HepG2 (cell line): ENCODE results near the gene LILRB3. TPM values are rescaled to one million over a fixed set of nuclear protein-coding genes. Genes with fewer than 3 reads are reported as not detected.

Experiments
- ATAC-seq: fragments of 200-7000 bp; cut with Tn5 transposase; 3 replicates; pipeline ENCODE4 v1.9.1; 2020; ENCODE audit warnings: mild to moderate bottlenecking, moderate library complexity
- BruUV-seq: library from RNA; stranded (reverse); fragments of 400-500 nt; replicated peaks from 2 replicates; lab custom pipeline; 2021; lab: Mats Ljungman, UMichigan
- CTCF ChIA-PET: fragments of 300-600 bp; formaldehyde crosslinking; extraction: SDS; loops from one replicate; lab custom pipeline; 2021; ENCODE audit warnings: low total read pairs, inconsistent platforms, low intra/inter-chr PET ratio; lab: Yijun Ruan, JAX
- POLR2A ChIA-PET: fragments of 350-600 bp; sonication (Branson Sonifier 250); formaldehyde crosslinking; loops from one replicate; lab custom pipeline; 2020; ENCODE audit warnings: antibody characterized with exemption, inconsistent platforms; lab: Yijun Ruan, JAX
- DNase-seq: peaks from one replicate; pipeline ENCODE4 v3.0.0-alpha.2; 2015; ENCODE audit warnings: low spot score
- FAIRE-seq: peaks from 3 replicates; lab custom pipeline; 2011; peaks lifted over from hg19 to GRCh38; lab: Jason Lieb, UNC
- H2AFZ ChIP-seq: one replicate; pipeline ENCODE4 v1.6.1; 2011; ENCODE audit warnings: low read length, inconsistent platforms
- H3K27ac ChIP-seq: fragments of 300-600 bp; 3 replicates; pipeline ENCODE4 v1.8.0; 2011; ENCODE audit warnings: mixed run types, mild to moderate bottlenecking, mixed read lengths, low read length, inconsistent platforms; ENCODE audit not compliant: insufficient read depth; ENCODE audit errors: extremely low read length
- H3K27me3 ChIP-seq, 2 experiments: fragments of 200-600 bp in 1 of 2; 2 replicates in 1 of 2; 3 replicates in 1 of 2; pipeline versions ENCODE4 v1.6.0 to v1.8.0; 2011; ENCODE audit warnings: low read length in 2 of 2, mild to moderate bottlenecking in 2 of 2, moderate library complexity in 2 of 2, inconsistent platforms in 1 of 2; ENCODE audit not compliant: insufficient read depth in 2 of 2, control insufficient read depth in 1 of 2
- H3K36me3 ChIP-seq, 2 experiments: fragments of 200-600 bp in 1 of 2; replicated peaks in 1 of 2; 2 replicates in 1 of 2; 3 replicates in 1 of 2; pipeline versions ENCODE4 v1.5.1 to v1.8.0; 2011; ENCODE audit warnings: low read length in 2 of 2, inconsistent platforms in 1 of 2; ENCODE audit not compliant: insufficient read depth in 2 of 2, control insufficient read depth in 1 of 2
- H3K4me1 ChIP-seq: 2 replicates; pipeline ENCODE4 v1.5.1; 2012; ENCODE audit warnings: low read length, inconsistent platforms; ENCODE audit not compliant: insufficient read depth
- H3K4me2 ChIP-seq: 2 replicates; pipeline ENCODE4 v1.6.0; 2011; ENCODE audit warnings: low read depth, low read length, inconsistent platforms
- H3K4me3 ChIP-seq, 3 experiments: fragments of 200-600 bp in 1 of 3; sonication (generic), shearing (Covaris generic) in 1 of 3; replicated peaks in 1 of 3; 2 replicates each; pipeline ENCODE4 v1.5.1; 2011 to 2016; ENCODE audit warnings: low read length in 3 of 3, inconsistent platforms in 2 of 3, low read depth in 2 of 3, mild to moderate bottlenecking in 2 of 3, control low read depth in 1 of 3, mixed read lengths in 1 of 3; ENCODE audit not compliant: insufficient read depth in 1 of 3
- H3K79me2 ChIP-seq: one replicate; pipeline ENCODE4 v1.6.1; 2011; ENCODE audit warnings: low read length, inconsistent platforms; ENCODE audit not compliant: insufficient read depth
- H3K9ac ChIP-seq: 2 replicates; pipeline ENCODE4 v1.6.0; 2011; ENCODE audit warnings: mild to moderate bottlenecking, low read depth, low read length, inconsistent platforms; ENCODE audit not compliant: insufficient read depth
- H3K9me3 ChIP-seq: 2 replicates; pipeline ENCODE4 v1.5.1; 2012; ENCODE audit warnings: mild to moderate bottlenecking, low read length
- H4K20me1 ChIP-seq: 2 replicates; pipeline ENCODE4 v1.6.0; 2011; ENCODE audit warnings: inconsistent platforms, mild to moderate bottlenecking, low read length, moderate library complexity; ENCODE audit not compliant: insufficient read depth
- DBP ChIP-seq: sonication (generic); formaldehyde crosslinking; IDR thresholded peaks from 2 replicates; pipeline ENCODE4 v1.4.0; 2020; ENCODE audit warnings: missing genetic modification reagents; ENCODE audit errors: not compliant biosample characterization
- GMEB1 ChIP-seq: sonication (generic); formaldehyde crosslinking; IDR thresholded peaks from 2 replicates; pipeline ENCODE4 v1.5.1; 2020; ENCODE audit warnings: missing genetic modification reagents, mild to moderate bottlenecking, borderline replicate concordance
- HIC2 ChIP-seq: sonication (generic); formaldehyde crosslinking; IDR thresholded peaks from 2 replicates; pipeline ENCODE4 v1.9.0; 2022; ENCODE audit warnings: low read depth, missing genetic modification reagents
- MLXIP ChIP-seq: sonication (generic); formaldehyde crosslinking; IDR thresholded peaks from 2 replicates; pipeline ENCODE4 v1.9.0; 2021; ENCODE audit warnings: missing genetic modification reagents, borderline replicate concordance
- NONO ChIP-seq, 2 experiments: fragments of 450-650 bp in 1 of 2; sonication (generic) in 1 of 2; formaldehyde crosslinking in 1 of 2; IDR thresholded peaks in 1 of 2; conservative IDR thresholded peaks in 1 of 2; 2 replicates each; pipeline versions ENCODE4 v1.6.1 to v1.8.0; 2017 to 2022; ENCODE audit warnings: mild to moderate bottlenecking in 1 of 2, missing genetic modification reagents in 1 of 2, moderate library complexity in 1 of 2
- RBM39 ChIP-seq: fragments of 200-400 bp; formaldehyde crosslinking; IDR thresholded peaks from one replicate; pipeline ENCODE4 v1.6.1; 2018; ENCODE audit warnings: antibody characterized with exemption, mild to moderate bottlenecking, low read depth, low read length; ENCODE audit not compliant: poor library complexity, severe bottlenecking
- SSRP1 ChIP-seq: IDR thresholded peaks from 2 replicates; pipeline ENCODE4 v1.6.1; 2016; ENCODE audit warnings: control low read depth
- TERF1 ChIP-seq: sonication (generic); formaldehyde crosslinking; IDR thresholded peaks from 2 replicates; pipeline ENCODE4 v1.8.0; 2022; ENCODE audit warnings: mild to moderate bottlenecking, missing genetic modification reagents, moderate library complexity
- ZNF20 ChIP-seq: sonication (generic); formaldehyde crosslinking; IDR thresholded peaks from 2 replicates; pipeline ENCODE4 v1.4.0; 2020; ENCODE audit warnings: mild to moderate bottlenecking, moderate library complexity, missing genetic modification reagents
- ZNF343 ChIP-seq: sonication (generic); formaldehyde crosslinking; IDR thresholded peaks from 2 replicates; pipeline ENCODE4 v1.4.0; 2020; ENCODE audit warnings: mild to moderate bottlenecking, missing genetic modification reagents
- ZNF543 ChIP-seq: sonication (generic); formaldehyde crosslinking; IDR thresholded peaks from 2 replicates; pipeline ENCODE4 v1.4.0; 2020; ENCODE audit warnings: mild to moderate bottlenecking, missing genetic modification reagents
- ZNF549 ChIP-seq: sonication (generic); formaldehyde crosslinking; IDR thresholded peaks from 2 replicates; pipeline ENCODE4 v1.5.0; 2020; ENCODE audit warnings: missing genetic modification reagents
- ZNF703 ChIP-seq: sonication (generic); formaldehyde crosslinking; IDR thresholded peaks from 2 replicates; pipeline ENCODE4 v1.5.1; 2020; ENCODE audit warnings: missing genetic modification reagents, mild to moderate bottlenecking, moderate library complexity, borderline replicate concordance
- ZNF749 ChIP-seq: sonication (generic); formaldehyde crosslinking; IDR thresholded peaks from 2 replicates; pipeline ENCODE4 v1.8.0; 2022; ENCODE audit warnings: mild to moderate bottlenecking, missing genetic modification reagents, moderate library complexity, borderline replicate concordance
- ZSCAN22 ChIP-seq: sonication (generic); formaldehyde crosslinking; IDR thresholded peaks from 2 replicates; pipeline ENCODE4 v1.4.0; 2020; ENCODE audit warnings: mild to moderate bottlenecking, missing genetic modification reagents
- WGBS: methylation state at CpG from one replicate; pipeline ENCODE4 v1.1.6; 2017; ENCODE audit warnings: low lambda C conversion rate; 5-methylcytosine and 5-hydroxymethylcytosine counted together
- in situ Hi-C: cut with HindIII; loops from 2 replicates; pipeline ENCODE4 v1.10.0; 2017; ENCODE audit warnings: low pct_unique_long_range_greater_than_20kb; ENCODE audit not compliant: extremely low pct_ligation_motif_present
- intact Hi-C: fragments of 100-400 bp; cut with micrococcal nuclease; formaldehyde crosslinking; loops from one replicate; pipeline ENCODE4 v1.10.0; 2022; ENCODE audit not compliant: unreplicated experiment
- polyA plus RNA-seq, 8 experiments: library from polyadenylated mRNA; depleted of rRNA in 3 of 8; stranded (reverse) in 7 of 8; unstranded in 1 of 8; fragments of >200 nt; fragmentation: Illumina TruSeq in 4 of 8; extraction: Trizol in 4 of 8; gene quantifications; 2 replicates each; pipeline versions ENCODE4 v1.2.1 to v1.2.3, GENCODE V29; 2011 to 2016; ENCODE audit warnings: low read depth in 4 of 8, missing spikeins in 1 of 8, mixed read lengths in 1 of 8; ENCODE audit not compliant: insufficient read depth in 1 of 8
- total RNA-seq, 5 experiments: library from RNA; depleted of rRNA; stranded (reverse); fragments of >200 nt; fragmentation: Illumina TruSeq; extraction: Trizol; gene quantifications; 2 replicates each; pipeline ENCODE4 v1.2.3, GENCODE V29; 2016; ENCODE audit warnings: low read depth in 1 of 5

The LILRB3 gene
- total and polyA plus RNA-seq, 2 of the 13 experiments (the other 11 are each of a cell fraction or from before 2014, with no cell fraction given): 0.22 TPM; not detected in 1

GRCh38 chr19:54208784-54209057 is 14.1 kb downstream of the LILRB3 start:
- Histone ChIP-seq H4K20me1 (peaks cover 55% of the 10 kb centered on the region), H2AFZ (no peak overlapping the region), H3K9ac (peak overlapping the region; percentile 19; the same call in 1 of the 2 replicates), H3K79me2 (peaks cover 24% of the 10 kb centered on the region), H3K4me1 (peaks cover 81% of the 10 kb centered on the region), H3K9me3 (no peaks in the 10 kb centered on the region), H3K4me3 (peak overlapping the region in 1 of 3 experiments; percentile 55; a peak in 1 of 6 replicates), H3K27ac (peak overlapping the region; percentile 80), H3K36me3 (peaks cover 20 to 43% of the 10 kb centered on the region in 2 experiments), H3K4me2 (peak overlapping the region; percentile 83), H3K27me3 (no peaks in the 10 kb centered on the region)
- DNase-seq (no peak), ATAC-seq (no peak), FAIRE-seq (no peak)
- CTCF ChIA-PET: interaction anchor here (0.6 kb wide), 1 partner anchor 22 kb away, joined by 3 read pairs; no protein-coding TSS in a partner anchor
- POLR2A ChIA-PET: interaction anchor here (1.2 to 4.9 kb wide), 6 partner anchors 9 to 72 kb away, joined by 3 to 114 read pairs (median 12); partner anchors contain the start of genes CNOT3, LENG1, MBOAT7 and RPS9
- in situ Hi-C loops (no loop called here), intact Hi-C loops (no loop called here)
- no TSS peak for BruUV-seq
- WGBS: 38% methylated on average over 4 of the region's 8 CpGs
- TF ChIP-seq HIC2 (CRISPR knock-in tag): no peak
- TF ChIP-seq DBP (CRISPR knock-in tag): no peak
- TF ChIP-seq TERF1 (CRISPR knock-in tag): no peak
- no peak for TF ChIP-seq SSRP1 (CRISPR knock-in tag)
- no peak for TF ChIP-seq ZNF20 (CRISPR knock-in tag)
- no peak for TF ChIP-seq ZSCAN22 (CRISPR knock-in tag)
- TF ChIP-seq ZNF543 (CRISPR knock-in tag): no peak
- no peak for TF ChIP-seq ZNF549 (CRISPR knock-in tag)
- no peak for TF ChIP-seq ZNF749 (CRISPR knock-in tag)
- no peak for TF ChIP-seq NONO (IDR thresholded peaks at IDR 0.05)
- TF ChIP-seq NONO (CRISPR knock-in tag; conservative IDR thresholded peaks at IDR 0.05): 0 out of 2 replicates have a peak, but pooled peaks have one; percentile 4
- peak; percentile 57 for TF ChIP-seq RBM39
- TF ChIP-seq GMEB1 (CRISPR knock-in tag): no peak
- TF ChIP-seq ZNF703 (CRISPR knock-in tag): no peak
- no peak for TF ChIP-seq MLXIP (CRISPR knock-in tag)
- no peak for TF ChIP-seq ZNF343 (CRISPR knock-in tag)
